Melanocyte of skin (primary cell): ENCODE measurements around the gene CDYL. TPM values are rescaled to one million over a fixed set of nuclear protein-coding genes. Genes with fewer than 3 reads are reported as not detected.

Experiments used
- total RNA-seq, 2 donors: library from RNA; depleted of rRNA; stranded (reverse); fragments of >200 nt; gene quantifications; 2 replicates each; pipeline ENCODE4 v1.2.3, GENCODE V29; 2012

The CDYL gene, protein sequence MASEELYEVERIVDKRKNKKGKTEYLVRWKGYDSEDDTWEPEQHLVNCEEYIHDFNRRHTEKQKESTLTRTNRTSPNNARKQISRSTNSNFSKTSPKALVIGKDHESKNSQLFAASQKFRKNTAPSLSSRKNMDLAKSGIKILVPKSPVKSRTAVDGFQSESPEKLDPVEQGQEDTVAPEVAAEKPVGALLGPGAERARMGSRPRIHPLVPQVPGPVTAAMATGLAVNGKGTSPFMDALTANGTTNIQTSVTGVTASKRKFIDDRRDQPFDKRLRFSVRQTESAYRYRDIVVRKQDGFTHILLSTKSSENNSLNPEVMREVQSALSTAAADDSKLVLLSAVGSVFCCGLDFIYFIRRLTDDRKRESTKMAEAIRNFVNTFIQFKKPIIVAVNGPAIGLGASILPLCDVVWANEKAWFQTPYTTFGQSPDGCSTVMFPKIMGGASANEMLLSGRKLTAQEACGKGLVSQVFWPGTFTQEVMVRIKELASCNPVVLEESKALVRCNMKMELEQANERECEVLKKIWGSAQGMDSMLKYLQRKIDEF
- 10 to 100 TPM; 74.7 to 83.9 TPM for total RNA-seq

DNA sequence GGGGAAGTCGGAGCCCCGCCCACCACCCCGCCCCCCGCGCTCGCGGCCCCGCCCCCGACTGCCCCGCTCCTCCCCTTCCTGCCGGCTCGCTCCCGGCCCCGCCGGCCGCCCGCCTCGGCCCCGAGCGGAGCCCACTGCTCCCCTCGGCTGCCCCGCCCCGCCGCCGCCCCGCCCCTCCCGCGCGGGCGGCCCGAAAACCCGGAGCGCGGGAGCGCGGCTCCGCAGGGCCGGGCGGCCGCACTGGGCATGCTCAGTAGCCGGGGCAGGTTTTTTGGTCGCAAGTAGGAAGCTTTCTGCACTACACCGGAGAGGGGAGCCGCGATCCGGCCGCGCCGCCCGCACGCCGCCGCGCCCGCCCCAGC lies at the start of gene CDYL:
TSS of gene CDYL (plus strand) at position 274 of the 362 bp plus-strand sequence. CDS start 380 bp downstream, outside the sequence.

DNA sequence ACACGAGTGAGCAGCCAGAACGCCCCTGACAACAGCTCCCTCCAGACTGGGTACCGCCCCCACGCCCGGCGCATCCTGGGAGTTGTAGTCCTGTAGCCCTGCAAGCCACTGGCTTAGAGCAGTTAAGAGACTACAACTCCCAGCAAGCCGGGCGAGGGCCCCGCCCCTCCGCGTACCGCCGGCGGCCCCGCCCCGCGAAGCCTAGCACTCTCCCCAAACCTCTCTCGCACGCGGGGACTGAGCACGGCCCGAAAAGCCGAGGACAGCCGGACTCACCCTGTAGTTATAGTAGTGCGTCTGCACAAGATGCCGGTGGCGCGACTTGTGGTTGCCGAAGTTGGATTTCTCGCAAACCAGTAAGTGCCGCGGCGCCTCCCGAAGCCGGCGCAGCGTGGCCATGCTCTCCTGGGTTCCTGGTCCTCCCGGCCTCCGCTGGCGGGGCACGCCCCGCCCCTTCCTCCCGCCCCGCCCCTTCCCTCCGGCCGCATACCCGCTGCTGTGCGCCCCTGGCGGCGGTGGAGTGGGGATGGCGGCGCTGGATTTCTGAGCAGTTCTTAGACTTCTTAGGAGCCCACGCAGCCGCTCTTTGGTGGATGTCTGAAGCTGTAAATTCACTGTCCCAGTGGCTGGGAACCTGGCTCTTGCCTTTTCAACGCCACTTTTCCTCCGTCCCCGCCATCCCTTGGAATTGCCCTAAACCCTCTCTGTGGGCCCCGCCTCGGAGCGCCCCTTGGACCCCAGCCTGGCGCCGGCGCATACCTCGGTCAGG lies 227.6 kb downstream of the CDYL start, which contains the start of gene RPP40:
TSS of gene RPP40 (minus strand) at position 434 of the 769 bp plus-strand sequence. CDS start at position 399, 35 bp downstream.

Other genes starting within 250 kb of the CDYL start
- gene RPP40, start 227.6 kb downstream of the CDYL start, total RNA-seq = 10 to 100 TPM in 1 of 2 donors, 1 to 10 TPM in 1; 8.6 to 14.0 TPM